SK-N-SH treated with all-trans-retinoic acid at 6 μM for 48 hours (cell line): ENCODE results near the gene ITIH4.

Experiments
- ATAC-seq: fragments of 200-7000 bp; cut with Tn5 transposase; 3 replicates; pipeline ENCODE4 v1.9.1; 2020; ENCODE audit warnings: mild to moderate bottlenecking, moderate library complexity
- ARNTL ChIP-seq: fragments of 450-650 bp; formaldehyde crosslinking; IDR thresholded peaks from 2 replicates; pipeline ENCODE4 v1.5.0; 2020; ENCODE audit warnings: low read depth, mild to moderate bottlenecking, moderate library complexity, borderline replicate concordance
- BACH2 ChIP-seq: fragments of 250-450 bp; sonication (Bioruptor Pico); IDR thresholded peaks from 2 replicates; pipeline ENCODE4 v1.9.0; 2021; ENCODE audit warnings: mild to moderate bottlenecking, borderline replicate concordance
- CREB5 ChIP-seq: fragments of 250-450 bp; sonication (Bioruptor Pico); IDR thresholded peaks from 2 replicates; pipeline ENCODE4 v1.5.1; 2020; ENCODE audit warnings: low read depth, mild to moderate bottlenecking, moderate library complexity
- CSDC2 ChIP-seq: fragments of 250-450 bp; sonication (Bioruptor Pico); IDR thresholded peaks from 2 replicates; pipeline ENCODE4 v1.5.0; 2020; ENCODE audit warnings: mild to moderate bottlenecking, moderate library complexity
- CSRNP3 ChIP-seq: fragments of 250-450 bp; sonication (Bioruptor Pico); IDR thresholded peaks from 2 replicates; pipeline ENCODE4 v1.5.1; 2021; ENCODE audit warnings: mild to moderate bottlenecking, moderate library complexity
- ESRRG ChIP-seq: fragments of 250-450 bp; sonication (Bioruptor Pico); IDR thresholded peaks from 2 replicates; pipeline ENCODE4 v1.6.1; 2021; ENCODE audit warnings: mild to moderate bottlenecking
- GLIS3 ChIP-seq: fragments of 250-450 bp; sonication (Bioruptor Pico); IDR thresholded peaks from 2 replicates; pipeline ENCODE4 v1.5.0; 2020; ENCODE audit warnings: mild to moderate bottlenecking, moderate library complexity
- ISL1 ChIP-seq: fragments of 250-450 bp; sonication (Bioruptor Pico); IDR thresholded peaks from 2 replicates; pipeline ENCODE4 v2.1.2; 2022; ENCODE audit warnings: mild to moderate bottlenecking, moderate library complexity
- PATZ1 ChIP-seq: fragments of 250-450 bp; sonication (Bioruptor Pico); IDR thresholded peaks from 2 replicates; pipeline ENCODE4 v1.8.0; 2020; ENCODE audit warnings: mild to moderate bottlenecking, moderate library complexity, borderline replicate concordance
- POU6F1 ChIP-seq: fragments of 250-450 bp; sonication (Bioruptor Pico); IDR thresholded peaks from 2 replicates; pipeline ENCODE4 v1.8.0; 2021; ENCODE audit warnings: low read depth, mild to moderate bottlenecking, moderate library complexity, borderline replicate concordance
- PPARA ChIP-seq: fragments of 250-450 bp; sonication (Bioruptor Pico); IDR thresholded peaks from 2 replicates; pipeline ENCODE4 v1.5.0; 2020; ENCODE audit warnings: mild to moderate bottlenecking, borderline replicate concordance
- RARB ChIP-seq: fragments of 250-450 bp; sonication (Bioruptor Pico); IDR thresholded peaks from 2 replicates; pipeline ENCODE4 v1.8.0; 2021; ENCODE audit warnings: mild to moderate bottlenecking, moderate library complexity
- SNAI2 ChIP-seq: fragments of 250-450 bp; sonication (Bioruptor Pico); IDR thresholded peaks from 2 replicates; pipeline ENCODE4 v1.5.0; 2020; ENCODE audit warnings: mild to moderate bottlenecking, moderate library complexity
- TCF4 ChIP-seq: fragments of 250-450 bp; sonication (Bioruptor Pico); IDR thresholded peaks from 2 replicates; pipeline ENCODE4 v1.8.0; 2021; ENCODE audit warnings: mild to moderate bottlenecking, moderate library complexity, borderline replicate concordance
- TOX ChIP-seq: fragments of 250-450 bp; sonication (Bioruptor Pico); IDR thresholded peaks from 2 replicates; pipeline ENCODE4 v1.8.0; 2021; ENCODE audit warnings: mild to moderate bottlenecking, moderate library complexity, borderline replicate concordance
- ZC3H10 ChIP-seq: fragments of 250-450 bp; sonication (Bioruptor Pico); IDR thresholded peaks from 2 replicates; pipeline ENCODE4 v1.5.1; 2021; ENCODE audit warnings: mild to moderate bottlenecking, moderate library complexity
- ZFP3 ChIP-seq: fragments of 250-450 bp; sonication (Bioruptor Pico); IDR thresholded peaks from 2 replicates; pipeline ENCODE4 v1.5.0; 2020; ENCODE audit warnings: mild to moderate bottlenecking, moderate library complexity
- ZFP30 ChIP-seq: fragments of 450-650 bp; formaldehyde crosslinking; IDR thresholded peaks from 2 replicates; pipeline ENCODE4 v1.5.0; 2022; ENCODE audit warnings: mild to moderate bottlenecking, moderate library complexity
- ZNF565 ChIP-seq: fragments of 450-650 bp; formaldehyde crosslinking; conservative IDR thresholded peaks from 2 replicates; pipeline ENCODE4 v1.5.0; 2020; ENCODE audit warnings: low read depth, mild to moderate bottlenecking, moderate library complexity
- ZNF70 ChIP-seq: fragments of 450-650 bp; formaldehyde crosslinking; IDR thresholded peaks from 2 replicates; pipeline ENCODE4 v1.5.0; 2020; ENCODE audit warnings: mild to moderate bottlenecking, moderate library complexity
- ZNF8 ChIP-seq: fragments of 450-650 bp; formaldehyde crosslinking; IDR thresholded peaks from 2 replicates; pipeline ENCODE4 v1.5.0; 2020; ENCODE audit warnings: mild to moderate bottlenecking, moderate library complexity

The ITIH4 gene

GRCh38 chr3:52813810-52814209, 16.7 kb downstream of the ITIH4 start (continued):
- no peak for TF ChIP-seq CREB5 (CRISPR knock-in tag)

- TF ChIP-seq ISL1 (CRISPR knock-in tag) (no peak), CSDC2 (CRISPR knock-in tag) (no peak), ARNTL (no peak)
- TF ChIP-seq, all 23 proteins: peak for 0
These were observed 18.9 kb downstream of the ITIH4 start for GRCh38 chr3:52811452-52812011.

GRCh38 chr3:52810923-52811322, 19.5 kb downstream of the ITIH4 start:
- no peak for TF ChIP-seq POU6F1
- no peak for TF ChIP-seq TCF4 (CRISPR knock-in tag)
- TF ChIP-seq ZC3H10: no peak
- TF ChIP-seq PPARA (CRISPR knock-in tag): no peak
- no peak for TF ChIP-seq ZNF565
- no peak for TF ChIP-seq ARNTL
- no peak for TF ChIP-seq ZFP3 (CRISPR knock-in tag)
- no peak for TF ChIP-seq GLIS3 (CRISPR knock-in tag)
- TF ChIP-seq CREB5 (CRISPR knock-in tag): no peak
- no peak for TF ChIP-seq BACH2 (CRISPR knock-in tag)
- no peak for TF ChIP-seq CSRNP3 (CRISPR knock-in tag)
- no peak for TF ChIP-seq SNAI2 (CRISPR knock-in tag)
- no peak for TF ChIP-seq ZNF70 (CRISPR knock-in tag)
- no peak for TF ChIP-seq CSDC2 (CRISPR knock-in tag)
- TF ChIP-seq ESRRG (CRISPR knock-in tag): no peak
- TF ChIP-seq ZNF8 (CRISPR knock-in tag): no peak
- no peak for TF ChIP-seq RARB (CRISPR knock-in tag)
- no peak for TF ChIP-seq PATZ1 (CRISPR knock-in tag)
- TF ChIP-seq, all 23 proteins: peak for 0
- no peak for ATAC-seq

More at GRCh38 chr3:52811452-52812011, 18.9 kb downstream of the ITIH4 start:
- ATAC-seq: no peak

- no peak for ATAC-seq
- TF ChIP-seq SNAI2 (CRISPR knock-in tag) (no peak), GLIS3 (CRISPR knock-in tag) (no peak)
These were observed 20.7 kb downstream of the ITIH4 start for GRCh38 chr3:52809662-52810377.

- no peak for ATAC-seq
- TF ChIP-seq ZNF70 (CRISPR knock-in tag): no peak
- TF ChIP-seq RARB (CRISPR knock-in tag): no peak
- TF ChIP-seq ZFP30: no peak
- TF ChIP-seq TOX (CRISPR knock-in tag): no peak
- TF ChIP-seq, all 23 proteins: peak for 0
These were observed 21.3 kb downstream of the ITIH4 start for GRCh38 chr3:52809149-52809548.
